Astrocyte of the spinal cord (primary cell): ENCODE measurements around the gene CD74.
A peak's percentile ranks its signal among the peaks of the same experiment; 100 is the strongest.

ENCODE experiments used
- DNase-seq: peaks from one replicate; pipeline ENCODE4 v3.0.0; 2011; ENCODE audit warnings: low read depth, low spot score
- H3K4me3 ChIP-seq: 2 replicates; pipeline ENCODE4 v1.5.1; 2011; ENCODE audit warnings: low read depth, mild to moderate bottlenecking, low read length, moderate library complexity
- CTCF ChIP-seq: IDR thresholded peaks from 2 replicates; pipeline ENCODE4 v1.5.1; 2012; ENCODE audit warnings: low read depth, mild to moderate bottlenecking, low read length, inconsistent platforms
- in situ Hi-C: cut with HindIII; loops from 2 replicates; pipeline ENCODE4 v1.10.0; 2017; ENCODE audit warnings: low sequenced_read_pairs

CD74 gene

DNA sequence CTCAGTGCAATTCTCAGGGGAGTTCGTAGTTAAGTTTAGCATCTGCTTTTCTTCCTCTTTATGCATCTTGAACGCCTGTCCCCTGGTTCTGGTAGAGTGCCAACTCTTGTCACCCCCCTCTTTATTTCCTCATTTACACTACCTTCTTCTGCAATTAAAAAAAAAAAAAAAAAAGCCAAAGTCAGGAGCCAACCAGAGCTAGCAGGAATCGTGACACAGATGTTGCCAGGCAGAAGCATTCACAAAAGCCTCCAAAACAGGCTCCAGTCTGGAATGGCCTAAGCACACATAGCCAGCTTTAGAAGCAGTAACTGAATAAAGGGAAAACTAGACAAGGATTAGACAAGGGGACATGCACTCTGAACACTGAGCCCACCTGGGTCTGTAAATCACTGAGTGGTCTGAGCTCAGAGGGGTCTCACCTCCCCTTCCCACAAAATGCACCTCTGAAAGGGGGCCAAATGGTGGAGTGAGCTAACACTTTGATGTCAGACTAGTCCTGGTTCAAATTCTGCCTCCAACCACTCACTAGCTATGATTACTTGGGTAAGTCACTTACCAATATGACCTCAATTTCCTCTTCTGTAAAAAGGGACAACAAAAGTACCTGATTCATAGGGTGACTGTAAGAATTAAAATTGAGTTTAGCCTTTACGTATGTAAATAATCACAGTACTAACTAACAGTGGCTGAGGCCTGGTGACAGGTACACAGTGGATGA is 2.0 kb downstream of the CD74 start:
- DNase-seq: peak; percentile 65
- in situ Hi-C loops: no loop called here
- H3K4me3 ChIP-seq: no peak overlapping the region
- no peak for TF ChIP-seq CTCF

- no peak for TF ChIP-seq CTCF
- DNase-seq: peak; percentile 83
- no peak overlapping the region for H3K4me3 ChIP-seq
- in situ Hi-C loops: no loop called here
These were observed 2.8 kb downstream of the CD74 start for GRCh38 chr5:150409638-150410523.

- in situ Hi-C loops: no loop called here
- DNase-seq: no peak
- no peak for TF ChIP-seq CTCF
- H3K4me3 ChIP-seq: no peak overlapping the region
These were observed 4.3 kb downstream of the CD74 start for GRCh38 chr5:150408231-150408943.

- in situ Hi-C loops: no loop called here
- H3K4me3 ChIP-seq: no peak overlapping the region
- no peak for TF ChIP-seq CTCF
- DNase-seq: no peak
These were observed 5.5 kb downstream of the CD74 start for GRCh38 chr5:150407096-150407720.

GRCh38 chr5:150406723-150407095 is 6.0 kb downstream of the CD74 start:
- in situ Hi-C loops: no loop called here
- TF ChIP-seq CTCF: no peak
- no peak overlapping the region for H3K4me3 ChIP-seq
- DNase-seq: no peak

DNA sequence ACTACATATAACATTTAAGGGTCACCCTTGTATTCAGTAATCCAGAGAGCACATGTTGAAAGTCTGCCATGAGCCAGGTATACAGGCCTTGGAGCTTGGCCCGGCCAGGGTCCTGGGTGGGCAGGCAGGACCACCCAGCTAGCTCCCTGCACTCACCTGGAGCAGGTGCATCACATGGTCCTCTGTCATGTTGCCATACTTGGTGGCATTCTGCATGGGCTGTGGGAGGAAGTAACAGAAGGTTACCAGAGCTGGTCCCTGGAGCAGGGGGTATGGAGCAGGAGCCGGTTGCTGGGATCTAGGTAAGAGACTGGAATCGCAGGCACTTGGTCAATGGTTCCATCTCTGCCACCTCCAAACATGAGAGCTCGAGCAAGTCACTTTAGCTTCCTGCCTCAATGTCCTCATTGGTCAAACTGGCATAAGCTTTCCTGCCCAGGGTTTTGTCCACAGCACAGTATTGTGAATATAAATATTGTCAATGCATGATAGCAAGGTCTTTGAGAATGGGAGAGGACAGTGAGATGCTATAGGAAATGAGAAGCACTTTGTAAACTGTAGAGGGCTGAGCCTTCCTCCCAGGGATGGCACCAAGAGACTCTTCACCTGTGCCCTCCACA is 6.5 kb downstream of the CD74 start:
- no peak for TF ChIP-seq CTCF
- no peak overlapping the region for H3K4me3 ChIP-seq
- no peak for DNase-seq
- in situ Hi-C loops: no loop called here
